Esophagus muscularis mucosa (tissue), 3 donors: ENCODE measurements around the gene GBP4.

ENCODE experiments used
- CTCF ChIP-seq, 3 experiments: fragments of 200-600 bp in 2 of 3; fragments of 450-650 bp in 1 of 3; sonication (generic) in 2 of 3; IDR thresholded peaks; one replicate each; pipeline ENCODE4 v1.5.1; 2017 to 2019; ENCODE audit warnings: antibody characterized with exemption in 3 of 3, mild to moderate bottlenecking in 2 of 3, moderate library complexity in 1 of 3
- POLR2AphosphoS5 ChIP-seq, 2 donors: sonication (generic); formaldehyde crosslinking; IDR thresholded peaks; one replicate each; pipeline ENCODE4 v1.6.1; 2017; ENCODE audit warnings: antibody characterized with exemption in 2 of 2

- TF ChIP-seq CTCF (IDR thresholded peaks at IDR 0.05) (no peak), POLR2AphosphoS5 (IDR thresholded peaks at IDR 0.05) (no peak)
These were observed 32.9 kb downstream of the GBP4 start for GRCh38 chr1:89165811-89166210.
